PC-3 (cell line): Measurements from ENCODE around the gene NENF.

Experiments
- CTCF ChIP-seq: fragments of 300-600 bp; sonication (generic); conservative IDR thresholded peaks from 2 replicates; pipeline ENCODE4 v1.5.1; 2017; ENCODE audit warnings: antibody characterized with exemption, low read depth, mild to moderate bottlenecking, low read length
- EZH2 ChIP-seq: fragments of 300-600 bp; sonication (generic); IDR thresholded peaks from one replicate; pipeline ENCODE4 v1.6.1; 2017; ENCODE audit warnings: antibody characterized with exemption, mild to moderate bottlenecking, low read length; ENCODE audit not compliant: unreplicated experiment
- EZH2phosphoT487 ChIP-seq: fragments of 300-600 bp; sonication (generic); IDR thresholded peaks from 2 replicates; pipeline ENCODE4 v1.6.1; 2018; ENCODE audit warnings: mild to moderate bottlenecking, antibody characterized with exemption, low read length, borderline replicate concordance

GRCh38 chr1:212433577-212434462 lies 1.1 kb downstream of the NENF start:
- TF ChIP-seq CTCF, result no peak
- TF ChIP-seq EZH2, result no peak
- no peak for TF ChIP-seq EZH2phosphoT487
